Esophagus (tissue), 2 donors: ENCODE results near the gene DMAC2L. TPM values are rescaled to one million over a fixed set of nuclear protein-coding genes. Genes with fewer than 3 reads are reported as not detected.
"Not testable (repeated sequence)": the region's sequence is repeated elsewhere in the genome, so short reads cannot be mapped to it uniquely, and the experiment has no call there.

ENCODE experiments used
- H3K27ac ChIP-seq, 2 donors: one replicate each; pipeline ENCODE4 v1.5.1; 2013; ENCODE audit warnings: low read depth in 2 of 2, mild to moderate bottlenecking in 2 of 2, inconsistent platforms in 1 of 2, low read length in 1 of 2, moderate library complexity in 1 of 2
- H3K27me3 ChIP-seq, 2 donors: one replicate each; pipeline ENCODE4 v1.6.1; 2013; ENCODE audit warnings: low read length in 2 of 2, control low read depth in 1 of 2, mild to moderate bottlenecking in 1 of 2; ENCODE audit not compliant: insufficient read depth in 2 of 2, control insufficient read depth in 1 of 2
- H3K36me3 ChIP-seq, 2 donors: one replicate each; pipeline ENCODE4 v1.6.1; 2013; ENCODE audit warnings: low read length in 1 of 2; ENCODE audit not compliant: control insufficient read depth in 2 of 2, insufficient read depth in 2 of 2
- H3K4me1 ChIP-seq, 2 donors: one replicate each; pipeline ENCODE4 v1.6.1; 2013; ENCODE audit warnings: low read length in 1 of 2; ENCODE audit not compliant: control insufficient read depth in 2 of 2, insufficient read depth in 2 of 2
- H3K4me3 ChIP-seq, 2 donors: one replicate each; pipeline ENCODE4 v1.5.1; 2013; ENCODE audit warnings: low read length in 2 of 2, mild to moderate bottlenecking in 2 of 2, low read depth in 1 of 2, moderate library complexity in 1 of 2
- H3K9me3 ChIP-seq, 2 donors: one replicate each; pipeline ENCODE4 v1.6.1; 2013; ENCODE audit warnings: mild to moderate bottlenecking in 2 of 2, low read depth in 1 of 2, low read length in 1 of 2, moderate library complexity in 1 of 2; ENCODE audit not compliant: control insufficient read depth in 2 of 2, insufficient read depth in 1 of 2
- WGBS, 2 donors: extraction: QIAGEN DNeasy Blood & Tissue Kit; methylation state at CpG; one replicate each; pipeline ENCODE4 v1.1.7; 2013; 5-methylcytosine and 5-hydroxymethylcytosine counted together
- polyA plus RNA-seq, 2 donors: library from polyadenylated mRNA; stranded (reverse); fragments of 200-250 nt; gene quantifications; one replicate each; pipeline ENCODE4 v1.2.3, GENCODE V29; 2013
- donor health status: healthy with polysubstance abuse.
- donor health status: Bipolar disorder and iron deficiency.

DMAC2L gene
- polyA plus RNA-seq, 2 donors: 16.0 to 18.9 TPM

- H3K4me3 ChIP-seq: no peak overlapping the region
- H3K36me3 ChIP-seq: no peaks in the 10 kb centered on the region
- H3K4me1 ChIP-seq: no peaks in the 10 kb centered on the region
- WGBS, 2 donors: 81 to 86% methylated on average over 2 of the region's 2 CpGs
- H3K9me3 ChIP-seq: no peaks in the 10 kb centered on the region
- H3K27me3 ChIP-seq: no peaks in the 10 kb centered on the region
- no peak overlapping the region for H3K27ac ChIP-seq
Observed at GRCh38 chr14:50350975-50351374, 38.9 kb downstream of the DMAC2L start.

GRCh38 chr14:50352584-50352983, 40.5 kb downstream of the DMAC2L start:
- H3K9me3 ChIP-seq: no peaks in the 10 kb centered on the region
- H3K4me1 ChIP-seq: no peaks in the 10 kb centered on the region
- no peaks in the 10 kb centered on the region for H3K36me3 ChIP-seq
- H3K4me3 ChIP-seq: no peak overlapping the region
- no peaks in the 10 kb centered on the region for H3K27me3 ChIP-seq
- WGBS, 2 donors: 74 to 82% methylated on average over 4 of the region's 4 CpGs
- H3K27ac ChIP-seq: no peak overlapping the region

- WGBS, 2 donors: 79 to 83% methylated on average over 4 of the region's 4 CpGs
Observed at GRCh38 chr14:50353126-50353525, 41.0 kb downstream of the DMAC2L start.

GRCh38 chr14:50354527-50354926, 42.4 kb downstream of the DMAC2L start:
- Histone ChIP-seq H3K27me3 (no peaks in the 10 kb centered on the region), H3K9me3 (no peaks in the 10 kb centered on the region), H3K4me1 (no peaks in the 10 kb centered on the region), H3K27ac (no peak overlapping the region), H3K36me3 (no peaks in the 10 kb centered on the region), H3K4me3 (no peak overlapping the region)
- 38 to 43% methylated on average over 1 of the region's 1 CpG for WGBS, 2 donors

More at GRCh38 chr14:50353126-50353525, 41.0 kb downstream of the DMAC2L start:
- Histone ChIP-seq H3K4me1 (no peaks in the 10 kb centered on the region), H3K4me3 (no peak overlapping the region), H3K27me3 (no peaks in the 10 kb centered on the region), H3K36me3 (no peaks in the 10 kb centered on the region), H3K9me3 (no peaks in the 10 kb centered on the region), H3K27ac (no peak overlapping the region)

- no peaks in the 10 kb centered on the region for H3K27me3 ChIP-seq
- no peaks in the 10 kb centered on the region for H3K36me3 ChIP-seq
- peaks cover 0 to 3% of the 10 kb centered on the region in 2 donors for H3K4me1 ChIP-seq
- no peak overlapping the region for H3K4me3 ChIP-seq
- H3K9me3 ChIP-seq: no peaks in the 10 kb centered on the region
- H3K27ac ChIP-seq: no peak overlapping the region
- WGBS, 2 donors: 79 to 84% methylated on average over 1 of the region's 1 CpG
Observed at GRCh38 chr14:50355692-50356091, 43.6 kb downstream of the DMAC2L start.

- H3K27me3 ChIP-seq, H3K9me3 ChIP-seq, H3K36me3 ChIP-seq, H3K4me1 ChIP-seq, H3K4me3 ChIP-seq, H3K27ac ChIP-seq: not testable (repeated sequence)
- WGBS, 2 donors: 87 to 89% methylated on average over 3 of the region's 3 CpGs
Observed at GRCh38 chr14:50356283-50356682, 44.2 kb downstream of the DMAC2L start.

GRCh38 chr14:50357124-50357523, 45.0 kb downstream of the DMAC2L start:
- H3K4me1 ChIP-seq: peaks cover 0 to 8% of the 10 kb centered on the region in 2 donors
- H3K9me3 ChIP-seq: no peaks in the 10 kb centered on the region
- 82 to 89% methylated on average over 6 of the region's 6 CpGs for WGBS, 2 donors
- H3K27ac ChIP-seq: no peak overlapping the region
- no peaks in the 10 kb centered on the region for H3K27me3 ChIP-seq
- no peak overlapping the region for H3K4me3 ChIP-seq
- no peaks in the 10 kb centered on the region for H3K36me3 ChIP-seq

GRCh38 chr14:50357753-50358395, 45.8 kb downstream of the DMAC2L start:
- WGBS, 2 donors: 88 to 89% methylated on average over 4 of the region's 4 CpGs
- H3K27ac ChIP-seq: no peak overlapping the region
- H3K36me3 ChIP-seq: no peaks in the 10 kb centered on the region
- H3K4me3 ChIP-seq: no peak overlapping the region
- H3K4me1 ChIP-seq: peaks cover 0 to 8% of the 10 kb centered on the region in 2 donors
- no peaks in the 10 kb centered on the region for H3K27me3 ChIP-seq
- H3K9me3 ChIP-seq: no peaks in the 10 kb centered on the region

GRCh38 chr14:50359631-50360030, 47.5 kb downstream of the DMAC2L start:
- no peak overlapping the region for H3K4me3 ChIP-seq
- no peaks in the 10 kb centered on the region for H3K9me3 ChIP-seq
- 65 to 96% methylated on average over 5 of the region's 5 CpGs for WGBS, 2 donors
- H3K27me3 ChIP-seq: no peaks in the 10 kb centered on the region
- no peaks in the 10 kb centered on the region for H3K36me3 ChIP-seq
- peaks cover 0 to 8% of the 10 kb centered on the region in 2 donors for H3K4me1 ChIP-seq
- H3K27ac ChIP-seq: no peak overlapping the region

GRCh38 chr14:50360093-50360492, 48.0 kb downstream of the DMAC2L start:
- 92 to 94% methylated on average over 3 of the region's 3 CpGs for WGBS, 2 donors
- Histone ChIP-seq H3K36me3 (no peaks in the 10 kb centered on the region), H3K27ac (no peak overlapping the region), H3K4me3 (no peak overlapping the region), H3K4me1 (peaks cover 0 to 8% of the 10 kb centered on the region in 2 donors), H3K9me3 (no peaks in the 10 kb centered on the region), H3K27me3 (no peaks in the 10 kb centered on the region)
